Caki2 (cell line): ENCODE measurements around the gene SENP7. TPM values are rescaled to one million over a fixed set of nuclear protein-coding genes. Genes with fewer than 3 reads are reported as not detected.
"Not testable (repeated sequence)": the region's sequence is repeated elsewhere in the genome, so short reads cannot be mapped to it uniquely, and the experiment has no call there.

ENCODE experiments used
- DNase-seq: peaks from one replicate; pipeline ENCODE4 v3.0.0-alpha.2; 2015; ENCODE audit warnings: low read depth
- in situ Hi-C: cut with HindIII; loops from 2 replicates; pipeline ENCODE4 v1.10.0; 2016; ENCODE audit warnings: low sequenced_read_pairs, low pct_unique_long_range_greater_than_20kb, mixed read lengths
- total RNA-seq: library from RNA; depleted of rRNA; stranded (reverse); fragments of >200 nt; shearing (Covaris generic); gene quantifications from 2 replicates; pipeline ENCODE4 v1.2.3, GENCODE V29; 2014; ENCODE audit warnings: low replicate concordance

The SENP7 gene
- total RNA-seq, 1 experiment from 2014 or later = 1.2 TPM

- in situ Hi-C loops, DNase-seq: not testable (repeated sequence)
Observed at GRCh38 chr3:101467310-101467663, 45.7 kb downstream of the SENP7 start.

- in situ Hi-C loops = no loop called here
- DNase-seq = peak; percentile 39
Observed at GRCh38 chr3:101466465-101467309, 46.3 kb downstream of the SENP7 start.

- DNase-seq = no peak
- in situ Hi-C loops = no loop called here
Observed at GRCh38 chr3:101464235-101464634, 48.8 kb downstream of the SENP7 start.

GRCh38 chr3:101461451-101461850, 51.6 kb downstream of the SENP7 start:
- no peak for DNase-seq
- in situ Hi-C loops = no loop called here

GRCh38 chr3:101458387-101458786, 54.6 kb downstream of the SENP7 start:
- in situ Hi-C loops = no loop called here
- DNase-seq = no peak

GRCh38 chr3:101454629-101455028, 58.4 kb downstream of the SENP7 start:
- in situ Hi-C loops = no loop called here

GRCh38 chr3:101453961-101454360, 59.1 kb downstream of the SENP7 start:
- DNase-seq = peak; percentile 3
- in situ Hi-C loops = no loop called here

More at GRCh38 chr3:101454629-101455028, 58.4 kb downstream of the SENP7 start:
- no peak for DNase-seq

GRCh38 chr3:101438641-101439040, 74.4 kb downstream of the SENP7 start:
- in situ Hi-C loops, DNase-seq: not testable (repeated sequence)

GRCh38 chr3:101433652-101434051, 79.4 kb downstream of the SENP7 start:
- in situ Hi-C loops = no loop called here
- DNase-seq = no peak

- in situ Hi-C loops = no loop called here
- DNase-seq = no peak
Observed at GRCh38 chr3:101423984-101424888, 88.8 kb downstream of the SENP7 start.

- in situ Hi-C loops = no loop called here
Observed at GRCh38 chr3:101418851-101419250, 94.2 kb downstream of the SENP7 start.

GRCh38 chr3:101414121-101414520, 98.9 kb downstream of the SENP7 start:
- in situ Hi-C loops = no loop called here
- no peak for DNase-seq

More at GRCh38 chr3:101418851-101419250, 94.2 kb downstream of the SENP7 start:
- DNase-seq = no peak

- in situ Hi-C loops = no loop called here
- no peak for DNase-seq
Observed at GRCh38 chr3:101413656-101414055, 99.4 kb downstream of the SENP7 start.

GRCh38 chr3:101391413-101391950, 121.5 kb downstream of the SENP7 start:
- DNase-seq = no peak
- in situ Hi-C loops = no loop called here

- DNase-seq = no peak
- in situ Hi-C loops = no loop called here
Observed at GRCh38 chr3:101388706-101389105, 124.3 kb downstream of the SENP7 start.

GRCh38 chr3:101387351-101387750, 125.7 kb downstream of the SENP7 start:
- DNase-seq = no peak
- in situ Hi-C loops = no loop called here

GRCh38 chr3:101384426-101384825, 128.6 kb downstream of the SENP7 start:
- no peak for DNase-seq
- in situ Hi-C loops = no loop called here

GRCh38 chr3:101383656-101384055, 129.4 kb downstream of the SENP7 start:
- no peak for DNase-seq
- in situ Hi-C loops = no loop called here

GRCh38 chr3:101383156-101383575, 129.8 kb downstream of the SENP7 start:
- no peak for DNase-seq
- in situ Hi-C loops = no loop called here
